HG02571 (cell line): ENCODE data around the gene ALG9.
A peak's percentile ranks its signal among the peaks of the same experiment; 100 is the strongest.

Experiments used
- ATAC-seq: cut with Tn5 transposase; IDR thresholded peaks from one replicate; pipeline ENCODE4 v1.9.1; 2021; ENCODE audit warnings: mild to moderate bottlenecking, moderate library complexity; ENCODE audit not compliant: unreplicated experiment

ALG9 gene, protein sequence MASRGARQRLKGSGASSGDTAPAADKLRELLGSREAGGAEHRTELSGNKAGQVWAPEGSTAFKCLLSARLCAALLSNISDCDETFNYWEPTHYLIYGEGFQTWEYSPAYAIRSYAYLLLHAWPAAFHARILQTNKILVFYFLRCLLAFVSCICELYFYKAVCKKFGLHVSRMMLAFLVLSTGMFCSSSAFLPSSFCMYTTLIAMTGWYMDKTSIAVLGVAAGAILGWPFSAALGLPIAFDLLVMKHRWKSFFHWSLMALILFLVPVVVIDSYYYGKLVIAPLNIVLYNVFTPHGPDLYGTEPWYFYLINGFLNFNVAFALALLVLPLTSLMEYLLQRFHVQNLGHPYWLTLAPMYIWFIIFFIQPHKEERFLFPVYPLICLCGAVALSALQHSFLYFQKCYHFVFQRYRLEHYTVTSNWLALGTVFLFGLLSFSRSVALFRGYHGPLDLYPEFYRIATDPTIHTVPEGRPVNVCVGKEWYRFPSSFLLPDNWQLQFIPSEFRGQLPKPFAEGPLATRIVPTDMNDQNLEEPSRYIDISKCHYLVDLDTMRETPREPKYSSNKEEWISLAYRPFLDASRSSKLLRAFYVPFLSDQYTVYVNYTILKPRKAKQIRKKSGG

DNA sequence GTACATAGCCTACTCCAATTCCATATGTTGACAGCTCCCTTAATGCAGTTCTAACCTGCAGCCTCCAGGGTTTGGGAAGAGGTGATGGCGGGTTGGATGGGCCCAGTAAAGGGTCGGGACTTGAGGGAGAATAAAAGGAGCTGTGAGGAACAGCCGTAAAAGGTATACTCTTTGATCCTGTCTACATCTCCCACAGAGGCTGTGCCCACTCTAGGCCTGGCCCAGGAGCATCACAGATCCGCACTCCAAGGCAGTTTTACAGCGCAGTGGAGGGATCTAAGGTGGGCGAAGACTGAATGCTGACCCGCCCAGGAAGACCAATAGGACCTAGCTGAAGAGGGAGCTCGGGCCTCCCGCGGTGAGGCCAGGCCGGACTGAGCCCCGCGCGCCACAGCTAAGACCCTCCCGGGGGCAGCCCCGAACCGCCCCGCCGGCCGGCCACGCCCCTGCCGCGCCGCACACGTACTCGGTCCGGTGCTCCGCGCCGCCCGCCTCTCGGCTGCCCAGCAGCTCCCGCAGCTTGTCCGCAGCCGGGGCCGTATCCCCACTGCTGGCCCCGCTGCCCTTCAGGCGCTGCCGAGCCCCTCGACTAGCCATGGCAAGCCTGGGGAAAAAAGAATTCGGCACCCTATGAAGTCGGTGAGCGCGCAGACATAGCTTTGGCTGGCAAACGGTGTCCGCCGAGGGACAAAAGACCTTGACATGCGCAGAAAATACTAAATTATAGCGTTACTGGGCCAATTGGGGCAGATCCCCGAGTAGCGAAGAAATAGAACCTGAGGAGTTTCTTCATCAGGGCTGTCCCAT is at the start of gene ALG9:
Gene ALG9 (minus strand): TSS at position 696 of the 807 bp plus-strand sequence. CDS start 99 bp downstream, at position 597.
- peak; percentile 88 for ATAC-seq

GRCh38 chr11:111920908-111921307 is 49.5 kb upstream of the ALG9 start:
- ATAC-seq = no peak

DNA sequence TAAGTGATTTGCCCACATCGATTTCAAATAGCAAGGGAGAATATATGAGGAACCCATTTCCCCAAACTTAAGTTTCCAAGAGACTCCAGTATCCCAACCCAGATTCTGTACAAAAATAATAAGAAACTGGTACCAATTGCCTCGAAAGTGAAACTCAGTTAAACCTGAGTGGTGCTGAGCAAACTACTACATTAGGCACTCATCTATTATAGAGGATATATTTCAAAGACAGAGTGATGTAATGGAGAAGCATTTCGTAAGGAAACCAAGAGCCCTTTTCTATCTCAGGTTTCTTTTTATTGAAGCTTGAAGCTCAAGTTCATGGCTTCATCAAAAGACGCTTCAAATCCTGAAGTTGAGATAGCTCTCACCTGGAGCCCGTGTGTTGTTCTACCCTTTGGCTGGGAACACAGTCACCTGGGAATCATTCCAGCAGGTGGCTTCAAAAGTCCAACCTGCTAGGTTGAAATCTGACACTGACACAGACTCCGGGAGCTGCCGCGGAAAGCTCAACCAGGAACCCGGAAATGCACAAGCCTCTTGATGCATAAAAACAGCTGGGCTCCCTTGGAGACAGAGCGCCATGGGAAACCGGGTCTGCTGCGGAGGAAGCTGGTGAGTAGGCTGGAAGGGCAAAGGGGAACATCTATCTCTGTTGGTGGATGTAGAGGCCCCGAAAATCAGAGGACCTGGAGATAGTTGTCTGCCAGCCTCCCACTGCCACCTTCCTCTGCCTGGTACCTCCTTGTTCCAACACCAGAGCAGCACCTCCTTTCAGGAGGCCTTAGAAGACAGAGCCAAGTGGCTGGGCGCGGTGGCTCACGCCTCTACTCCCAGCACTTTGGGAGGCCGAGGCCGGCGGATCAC is 47.2 kb upstream of the ALG9 start, which contains the start of gene C11orf52:
Gene C11orf52 (plus strand): TSS at position 524 of the 867 bp plus-strand sequence. CDS start 60 bp downstream, at position 584.
- no peak for ATAC-seq

GRCh38 chr11:111917788-111918187 is 46.4 kb upstream of the ALG9 start:
- ATAC-seq = no peak

- ATAC-seq = no peak
Observed at GRCh38 chr11:111917312-111917711, 45.9 kb upstream of the ALG9 start.

- ATAC-seq = no peak
Observed at GRCh38 chr11:111916768-111917167, 45.4 kb upstream of the ALG9 start.

DNA sequence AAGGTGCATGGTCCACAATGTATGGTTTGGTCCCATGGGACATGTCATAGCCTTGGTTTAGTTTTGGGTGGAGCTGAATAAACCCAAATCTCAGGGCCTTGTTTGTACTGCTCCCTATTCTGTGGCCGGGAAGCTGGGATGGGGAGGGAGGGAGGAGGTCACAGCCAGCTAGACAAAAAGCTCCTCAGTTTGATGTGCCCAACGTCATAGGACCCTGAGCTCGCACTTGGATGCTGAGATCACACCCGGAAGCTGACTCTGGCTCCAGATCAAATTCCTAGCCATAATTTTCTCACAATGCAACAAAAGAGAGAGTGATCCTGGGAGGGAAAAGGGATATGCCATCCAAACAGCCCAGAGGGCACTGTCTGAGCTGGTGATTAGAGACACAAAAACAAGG is 42.6 kb upstream of the ALG9 start:
- ATAC-seq = no peak

- ATAC-seq = no peak
Observed at GRCh38 chr11:111913031-111913861, 41.9 kb upstream of the ALG9 start.

DNA sequence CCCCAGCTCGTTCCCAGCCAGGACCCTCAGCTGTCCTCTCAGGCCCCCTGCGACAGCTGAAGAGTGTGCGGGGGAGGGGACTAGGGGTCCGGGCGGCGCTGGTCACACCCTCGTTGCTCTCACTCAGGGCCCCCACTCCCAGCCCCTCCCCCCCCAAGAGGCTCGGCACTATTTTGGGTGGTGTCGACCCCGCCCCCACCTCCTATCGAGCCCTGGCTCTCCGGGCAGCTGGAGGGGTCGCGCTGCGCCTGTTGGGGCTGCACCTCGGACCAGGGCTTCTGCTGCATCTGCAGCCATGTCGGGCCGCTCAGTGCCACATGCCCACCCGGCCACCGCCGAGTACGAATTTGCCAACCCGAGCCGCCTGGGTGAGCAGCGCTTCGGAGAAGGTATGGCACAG is 41.2 kb upstream of the ALG9 start, which contains the start of gene HSPB2:
Gene HSPB2 (plus strand): TSS at position 200 of the 400 bp plus-strand sequence. CDS start 96 bp downstream, at position 296.
- ATAC-seq = no peak

DNA sequence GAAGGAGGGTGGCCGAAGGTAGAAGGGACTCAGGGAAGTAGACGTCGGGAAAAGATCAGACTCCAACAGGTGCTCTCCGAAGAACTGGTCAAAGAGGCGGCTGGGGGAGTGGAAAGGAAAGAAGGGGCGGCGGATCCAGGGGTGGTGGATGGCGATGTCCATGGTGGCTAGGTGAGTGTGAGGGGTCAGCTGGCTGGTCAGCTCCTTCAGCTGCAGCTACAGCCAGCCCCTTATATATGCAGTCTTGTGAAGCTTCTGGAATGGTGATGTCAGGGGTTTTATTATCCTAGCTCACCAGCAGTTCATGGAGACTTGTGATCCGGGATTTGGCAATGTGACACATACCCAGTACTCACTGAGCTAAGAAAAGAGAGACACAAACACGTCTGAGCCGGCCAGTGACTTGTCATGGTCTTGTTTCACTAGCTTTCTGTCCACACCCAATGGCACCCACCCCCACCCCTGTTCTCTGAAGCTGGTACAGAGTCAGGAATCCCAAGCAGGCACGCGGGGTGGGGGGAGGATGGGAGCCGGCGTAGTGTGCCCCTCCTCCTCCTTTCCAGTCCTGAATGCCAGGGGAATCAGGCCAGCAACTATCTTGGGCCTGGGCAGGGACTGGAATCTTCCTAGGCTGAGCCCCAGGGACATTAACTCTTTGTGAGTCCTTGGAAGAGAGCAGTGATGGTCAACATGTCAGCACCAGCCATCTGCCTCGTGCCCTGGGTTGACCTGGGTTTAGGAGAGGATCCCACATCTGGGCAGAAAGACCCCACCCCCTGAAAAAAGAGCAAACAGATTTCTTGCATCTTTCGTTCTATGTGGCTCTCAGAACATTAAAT is 40.4 kb upstream of the ALG9 start, which contains the start of gene CRYAB:
Gene CRYAB (minus strand): TSS at position 208 of the 839 bp plus-strand sequence. CDS start 46 bp downstream, at position 162.
- ATAC-seq = no peak

DNA sequence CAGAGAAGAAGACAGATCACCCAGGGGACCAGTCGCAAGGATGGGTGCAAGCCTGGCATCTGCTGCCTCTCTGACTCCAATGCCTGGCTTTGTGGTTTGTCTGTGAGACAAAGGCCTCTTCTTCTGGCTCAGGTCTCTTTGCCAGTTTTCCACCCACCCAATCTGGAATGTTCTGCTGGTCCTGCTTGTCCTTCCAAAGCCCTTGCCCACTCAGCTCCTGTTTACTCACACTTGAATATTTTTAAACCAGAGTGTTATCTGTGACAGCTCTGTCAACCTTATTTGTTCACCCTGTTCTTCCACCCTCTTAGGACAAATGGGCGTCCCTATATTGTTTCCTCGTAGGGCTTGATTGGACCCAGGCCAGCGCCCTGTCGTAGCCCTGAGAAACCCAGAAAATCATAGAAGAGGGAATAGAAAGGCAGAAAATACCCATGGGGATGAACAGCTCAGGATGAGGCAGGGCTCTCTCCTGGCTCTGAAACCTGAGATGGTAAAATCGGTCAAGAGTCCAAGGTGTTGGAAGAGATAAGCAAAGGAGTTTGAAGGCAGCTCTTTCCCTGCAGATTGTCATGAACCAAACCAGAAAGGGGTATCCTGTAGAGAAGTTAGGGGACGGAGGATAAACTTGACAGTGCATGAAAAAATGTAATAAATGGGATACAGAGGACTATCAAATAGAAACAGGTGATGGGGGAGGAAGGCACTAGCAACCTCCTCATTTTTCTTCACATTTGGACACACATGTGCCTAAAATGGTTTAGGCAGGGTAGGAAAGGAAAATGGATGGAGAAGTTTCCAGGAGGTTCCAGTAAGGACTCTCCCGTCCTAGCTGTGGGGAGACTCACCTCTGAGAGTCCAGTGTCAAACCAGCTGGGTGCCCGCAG is 39.5 kb upstream of the ALG9 start:
- no peak for ATAC-seq

DNA sequence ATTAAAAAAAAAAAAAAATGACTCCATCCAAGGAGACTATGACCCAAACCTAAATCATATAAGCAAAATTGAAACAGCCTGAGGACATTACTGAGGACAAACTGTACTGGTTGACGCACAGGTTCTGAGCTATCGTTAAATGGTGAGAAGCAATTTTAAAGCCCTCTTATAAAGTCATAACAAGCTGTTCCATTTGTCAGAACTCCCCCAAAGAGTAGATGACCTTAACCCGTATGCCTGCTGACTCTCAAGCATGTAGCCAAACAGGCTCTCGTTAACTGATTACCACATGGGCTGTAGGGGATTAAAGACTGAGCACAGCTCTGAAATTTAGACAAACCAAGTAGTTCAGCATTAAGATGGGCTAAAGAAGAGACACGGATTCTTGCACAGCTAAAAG is 38.0 kb upstream of the ALG9 start:
- no peak for ATAC-seq

GRCh38 chr11:111908639-111909305 is 37.4 kb upstream of the ALG9 start:
- no peak for ATAC-seq

GRCh38 chr11:111906680-111907079 is 35.3 kb upstream of the ALG9 start:
- no peak for ATAC-seq

GRCh38 chr11:111905411-111905810 is 34.0 kb upstream of the ALG9 start:
- ATAC-seq = no peak

DNA sequence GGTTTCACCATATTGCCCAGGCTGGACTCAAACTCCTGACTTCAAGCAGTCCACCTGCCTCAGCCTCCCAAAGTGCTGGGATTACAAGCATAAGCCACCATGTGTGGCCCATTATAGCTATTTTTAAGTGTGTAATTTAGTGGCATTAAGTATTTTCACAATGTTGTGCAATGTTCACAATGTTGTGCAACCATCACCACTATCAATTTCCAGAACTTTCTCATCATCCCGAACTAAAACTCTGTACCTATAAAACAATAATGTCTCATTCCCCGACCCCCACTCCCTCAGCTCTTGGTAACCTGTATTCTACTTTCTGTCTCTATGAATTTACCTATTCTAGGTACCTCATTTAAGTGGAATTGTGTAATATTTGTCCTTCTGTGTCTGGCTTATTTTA is 15.5 kb upstream of the ALG9 start:
- ATAC-seq = no peak

DNA sequence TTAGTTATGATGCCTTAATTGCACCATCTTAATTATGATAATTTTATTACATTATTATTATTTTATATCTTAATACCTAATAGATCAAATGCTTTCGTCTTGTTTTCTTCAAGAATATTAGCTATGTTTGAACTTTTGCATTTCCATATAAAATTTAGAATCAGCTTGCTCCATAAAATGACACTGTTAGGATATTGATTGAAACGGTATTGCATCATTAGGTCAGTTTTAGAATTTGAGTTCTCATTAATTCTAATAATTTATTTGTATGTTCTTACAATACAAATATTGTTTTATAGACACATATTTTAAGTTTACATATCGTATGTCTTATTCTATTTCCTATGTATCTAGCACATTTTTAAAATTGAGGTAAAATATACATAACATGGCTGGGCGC is 14.7 kb upstream of the ALG9 start:
- ATAC-seq = no peak
